Fibroblast of the aortic adventitia (primary cell): ENCODE measurements around the gene MAML3. TPM values are rescaled to one million over a fixed set of nuclear protein-coding genes. Genes with fewer than 3 reads are reported as not detected.

ENCODE experiments used
- DNase-seq: peaks from one replicate; pipeline ENCODE4 v3.0.0-alpha.2; 2010; ENCODE audit warnings: low read depth
- H3K4me3 ChIP-seq: 2 replicates; pipeline ENCODE4 v1.5.1; 2011; ENCODE audit warnings: low read depth, mild to moderate bottlenecking, control low read depth, low read length, moderate library complexity
- CTCF ChIP-seq: IDR thresholded peaks from 2 replicates; pipeline ENCODE4 v1.5.1; 2011; ENCODE audit warnings: mild to moderate bottlenecking, low read length, control low read depth, inconsistent platforms; ENCODE audit not compliant: insufficient read depth
- total RNA-seq: library from RNA; depleted of rRNA; stranded (reverse); fragments of >200 nt; gene quantifications from 2 replicates; pipeline ENCODE4 v1.2.3, GENCODE V29; 2012; ENCODE audit warnings: low replicate concordance

The MAML3 gene
- total RNA-seq, 1 donor, result 4.6 TPM

GRCh38 chr4:140115140-140115539 is 38.8 kb downstream of the MAML3 start:
- DNase-seq, result no peak
- H3K4me3 ChIP-seq, result no peak overlapping the region
- TF ChIP-seq CTCF, result no peak

- no peak for DNase-seq
- no peak overlapping the region for H3K4me3 ChIP-seq
- no peak for TF ChIP-seq CTCF
These were observed 40.3 kb downstream of the MAML3 start for GRCh38 chr4:140113653-140114052.

- no peak for TF ChIP-seq CTCF
- peak; percentile 38 for DNase-seq
- H3K4me3 ChIP-seq, result no peak overlapping the region
These were observed 41.4 kb downstream of the MAML3 start for GRCh38 chr4:140112576-140112975.

GRCh38 chr4:140111256-140111655 is 42.7 kb downstream of the MAML3 start:
- H3K4me3 ChIP-seq, result no peak overlapping the region
- no peak for DNase-seq
- no peak for TF ChIP-seq CTCF

- no peak for TF ChIP-seq CTCF
- no peak overlapping the region for H3K4me3 ChIP-seq
- no peak for DNase-seq
These were observed 43.3 kb downstream of the MAML3 start for GRCh38 chr4:140110542-140111215.

- TF ChIP-seq CTCF, result no peak
- no peak for DNase-seq
- H3K4me3 ChIP-seq, result no peak overlapping the region
These were observed 44.2 kb downstream of the MAML3 start for GRCh38 chr4:140109737-140110136.

GRCh38 chr4:140109292-140109691 is 44.7 kb downstream of the MAML3 start:
- no peak for TF ChIP-seq CTCF
- no peak for DNase-seq
- H3K4me3 ChIP-seq, result no peak overlapping the region
